Measurements from ENCODE around the gene CXCL11.
A peak's percentile ranks its signal among the peaks of the same experiment; 100 is the strongest.
"Not testable (repeated sequence)": the region's sequence is repeated elsewhere in the genome, so short reads cannot be mapped to it uniquely, and the experiment has no call there.

Gene CXCL11

GRCh38 chr4:76035799-76036380, at the start of gene CXCL11:
Gene CXCL11 (minus strand): TSS chr4:76036070. CDS start chr4:76035987, 83 bp downstream.
- peak within 1 kb of the TSS; percentile 12 for H3K27ac ChIP-seq
- no peak for DNase-seq (ENCODE audit: low read depth, low spot score)

- no peak for DNase-seq (ENCODE audit: low read depth, low spot score)
- no peak overlapping the region for H3K27ac ChIP-seq
Observed at GRCh38 chr4:76084542-76084941, 48.7 kb upstream of the CXCL11 start.

- peak; percentile 53 for DNase-seq (ENCODE audit: low read depth, low spot score)
- H3K27ac ChIP-seq, result no peak overlapping the region
Observed at GRCh38 chr4:76083386-76083988, 47.6 kb upstream of the CXCL11 start.

- H3K27ac ChIP-seq, result no peak overlapping the region
Observed at GRCh38 chr4:76078033-76078613, 42.3 kb upstream of the CXCL11 start.

GRCh38 chr4:76074993-76075600, 39.2 kb upstream of the CXCL11 start:
- DNase-seq (ENCODE audit: low read depth, low spot score), result no peak
- H3K27ac ChIP-seq, result no peak overlapping the region

More at GRCh38 chr4:76078033-76078613, 42.3 kb upstream of the CXCL11 start:
- DNase-seq (ENCODE audit: low read depth, low spot score), result no peak

GRCh38 chr4:76074468-76074867, 38.6 kb upstream of the CXCL11 start, which contains the start of gene ART3:
Gene ART3 (plus strand): TSS chr4:76074709. CDS start chr4:76075890, 1,181 bp downstream.
- no peak for DNase-seq (ENCODE audit: low read depth, low spot score)
- no peak within 1 kb of the TSS for H3K27ac ChIP-seq

GRCh38 chr4:76072760-76073159, 36.9 kb upstream of the CXCL11 start:
- no peak for DNase-seq (ENCODE audit: low read depth, low spot score)
- no peak overlapping the region for H3K27ac ChIP-seq

- H3K27ac ChIP-seq, result no peak overlapping the region
- no peak for DNase-seq (ENCODE audit: low read depth, low spot score)
Observed at GRCh38 chr4:76067652-76068286, 31.9 kb upstream of the CXCL11 start.

GRCh38 chr4:76066546-76066945, 30.7 kb upstream of the CXCL11 start:
- DNase-seq (ENCODE audit: low read depth, low spot score), result no peak
- no peak overlapping the region for H3K27ac ChIP-seq

GRCh38 chr4:76061982-76062381, 26.1 kb upstream of the CXCL11 start:
- DNase-seq (ENCODE audit: low read depth, low spot score), result no peak
- no peak overlapping the region for H3K27ac ChIP-seq

GRCh38 chr4:76061421-76061820, 25.6 kb upstream of the CXCL11 start:
- DNase-seq (ENCODE audit: low read depth, low spot score), result no peak
- H3K27ac ChIP-seq, result no peak overlapping the region

GRCh38 chr4:76060506-76060905, 24.6 kb upstream of the CXCL11 start:
- peak overlapping the region; percentile 88 for H3K27ac ChIP-seq
- DNase-seq (ENCODE audit: low read depth, low spot score), result no peak

- peak; percentile 65 for DNase-seq (ENCODE audit: low read depth, low spot score)
- peak overlapping the region; percentile 88 for H3K27ac ChIP-seq
Observed at GRCh38 chr4:76059750-76060149, 23.9 kb upstream of the CXCL11 start.

- H3K27ac ChIP-seq, result peak overlapping the region; percentile 88
- no peak for DNase-seq (ENCODE audit: low read depth, low spot score)
Observed at GRCh38 chr4:76058888-76059426, 23.1 kb upstream of the CXCL11 start.

- peak overlapping the region; percentile 88 for H3K27ac ChIP-seq
- no peak for DNase-seq (ENCODE audit: low read depth, low spot score)
Observed at GRCh38 chr4:76058302-76058701, 22.4 kb upstream of the CXCL11 start.

- H3K27ac ChIP-seq, result no peak overlapping the region
- no peak for DNase-seq (ENCODE audit: low read depth, low spot score)
Observed at GRCh38 chr4:76055421-76055820, 19.6 kb upstream of the CXCL11 start.

- H3K27ac ChIP-seq, result no peak overlapping the region
- DNase-seq (ENCODE audit: low read depth, low spot score), result no peak
Observed at GRCh38 chr4:76055016-76055415, 19.1 kb upstream of the CXCL11 start.

- no peak for DNase-seq (ENCODE audit: low read depth, low spot score)
Observed at GRCh38 chr4:76053730-76054129, 17.9 kb upstream of the CXCL11 start.

GRCh38 chr4:76050560-76051050, 14.7 kb upstream of the CXCL11 start:
- not testable (repeated sequence) for DNase-seq (ENCODE audit: low read depth, low spot score); H3K27ac ChIP-seq

More at GRCh38 chr4:76053730-76054129, 17.9 kb upstream of the CXCL11 start:
- no peak overlapping the region for H3K27ac ChIP-seq

GRCh38 chr4:76049860-76050416, 14.1 kb upstream of the CXCL11 start:
- not testable (repeated sequence) for H3K27ac ChIP-seq; DNase-seq (ENCODE audit: low read depth, low spot score)
